Heart left ventricle (tissue), 13 donors: ENCODE measurements around the gene TRAF7.

Source experiments
- CTCF ChIP-seq, 12 donors: fragments of 200-600 bp; sonication (generic) in 4 of 12; IDR thresholded peaks; one replicate each; pipeline versions ENCODE4 v1.5.0 to v1.8.0; 2018 to 2022; ENCODE audit warnings: antibody characterized with exemption in 12 of 12, mild to moderate bottlenecking in 5 of 12
- POLR2A ChIP-seq, 2 donors: fragments of 450-650 bp; IDR thresholded peaks; one replicate each; pipeline ENCODE4 v1.6.1; 2017; ENCODE audit warnings: antibody characterized with exemption in 2 of 2, mild to moderate bottlenecking in 2 of 2, moderate library complexity in 2 of 2
- donor health status: ischemic (EF 13 %, LVEDD 7.1; RV severe dilation, severe dysfunction).
- donor health status: DM: no; HTN: yes; CAD: no.
- donor health status: DM: no; HTN: no; CAD: no.
- donor health status: ischemic (EF 25% LVEDD 6.9; RV normal size, moderate dysfunction).
- donor health status: ischemic (EF 25% LVEDD 5.7; RV mildly dilated, moderate dysfunction).
- donor health status: ischemic (EF 35%, LVEDD 5.7; RV mildly dilated, moderate dysfunction).
- donor health status: nonischemic (EF 11% LVEDD 7.7; RV severe dilation, severe dysfunction).
- donor health status: DM: yes; HTN: yes; CAD: no.
- donor health status: PGD.
- donor health status: ischemic (EF 29% LVEDD 5.4; RV normal size, mild dysfunction).
- donor health status: nonischemic (EF 23%, LVEDD 6.1; RV moderate dilation, normal function).

GRCh38 chr16:2207872-2208271 lies 52.3 kb downstream of the TRAF7 start:
- no peak for TF ChIP-seq CTCF (IDR thresholded peaks at IDR 0.05)
- TF ChIP-seq POLR2A (IDR thresholded peaks at IDR 0.05): no peak
